Parathyroid adenoma (tissue), 2 donors: ENCODE data around the gene IL36G.

Source experiments
- H2AFZ ChIP-seq: fragments of 300-600 bp; sonication (generic); one replicate; pipeline ENCODE4 v1.7.0; 2017; ENCODE audit warnings: antibody characterized with exemption, mild to moderate bottlenecking
- H3K27ac ChIP-seq: fragments of 300-600 bp; sonication (generic); one replicate; pipeline ENCODE4 v1.7.0; 2017
- H3K27me3 ChIP-seq: fragments of 300-600 bp; sonication (generic); one replicate; pipeline ENCODE4 v1.7.0; 2017; ENCODE audit warnings: low read length; ENCODE audit not compliant: control insufficient read depth, insufficient read depth
- H3K36me3 ChIP-seq: fragments of 300-600 bp; sonication (generic); one replicate; pipeline ENCODE4 v1.7.0; 2017; ENCODE audit warnings: low read length; ENCODE audit not compliant: control insufficient read depth, insufficient read depth
- H3K4me1 ChIP-seq: fragments of 300-600 bp; sonication (generic); one replicate; pipeline ENCODE4 v1.7.0; 2017; ENCODE audit warnings: control low read depth
- H3K4me2 ChIP-seq: fragments of 300-600 bp; sonication (generic); one replicate; pipeline ENCODE4 v1.7.0; 2017; ENCODE audit warnings: low read length
- H3K4me3 ChIP-seq: fragments of 300-600 bp; sonication (generic); one replicate; pipeline ENCODE4 v1.7.0; 2017; ENCODE audit warnings: low read depth, low read length
- H3K79me2 ChIP-seq: fragments of 300-600 bp; sonication (generic); one replicate; pipeline ENCODE4 v1.7.0; 2017; ENCODE audit warnings: control low read depth
- H3K9ac ChIP-seq: fragments of 300-600 bp; sonication (generic); one replicate; pipeline ENCODE4 v1.7.0; 2017; ENCODE audit warnings: mild to moderate bottlenecking
- H3K9me3 ChIP-seq: fragments of 300-600 bp; sonication (generic); one replicate; pipeline ENCODE4 v1.7.0; 2017; ENCODE audit warnings: low read length; ENCODE audit not compliant: control insufficient read depth
- CTCF ChIP-seq: fragments of 300-600 bp; sonication (generic); IDR thresholded peaks from one replicate; pipeline ENCODE4 v1.7.0; 2017; ENCODE audit warnings: antibody characterized with exemption, mild to moderate bottlenecking
- donor health status: primary hyperparathyroidism.

Gene IL36G

GRCh38 chr2:112957511-112957910 is 20.3 kb upstream of the IL36G start:
- no peak overlapping the region for H3K4me3 ChIP-seq
- H3K9ac ChIP-seq: no peak overlapping the region
- H3K4me2 ChIP-seq: no peak overlapping the region
- no peaks in the 10 kb centered on the region for H3K79me2 ChIP-seq
- no peak overlapping the region for H3K27ac ChIP-seq
- H3K27me3 ChIP-seq: no peaks in the 10 kb centered on the region
- H3K4me1 ChIP-seq: no peaks in the 10 kb centered on the region
- no peaks in the 10 kb centered on the region for H3K9me3 ChIP-seq
- TF ChIP-seq CTCF: no peak
- H3K36me3 ChIP-seq: no peaks in the 10 kb centered on the region
- no peak overlapping the region for H2AFZ ChIP-seq

- Histone ChIP-seq H3K4me2 (no peak overlapping the region), H3K4me1 (no peaks in the 10 kb centered on the region), H3K27me3 (no peaks in the 10 kb centered on the region), H2AFZ (no peak overlapping the region), H3K79me2 (no peaks in the 10 kb centered on the region), H3K9me3 (no peaks in the 10 kb centered on the region), H3K9ac (no peak overlapping the region), H3K4me3 (no peak overlapping the region), H3K27ac (no peak overlapping the region), H3K36me3 (no peaks in the 10 kb centered on the region)
- TF ChIP-seq CTCF: peak; percentile 82
Observed at GRCh38 chr2:112958428-112959108, 19.2 kb upstream of the IL36G start.

GRCh38 chr2:112959109-112959812 is 18.5 kb upstream of the IL36G start:
- Histone ChIP-seq H3K9ac (no peak overlapping the region), H3K4me3 (no peak overlapping the region), H3K27ac (no peak overlapping the region), H3K36me3 (no peaks in the 10 kb centered on the region), H3K9me3 (no peaks in the 10 kb centered on the region), H3K4me1 (no peaks in the 10 kb centered on the region), H3K79me2 (no peaks in the 10 kb centered on the region), H2AFZ (no peak overlapping the region), H3K27me3 (no peaks in the 10 kb centered on the region), H3K4me2 (no peak overlapping the region)
- no peak for TF ChIP-seq CTCF

GRCh38 chr2:112960230-112960825 is 17.5 kb upstream of the IL36G start:
- Histone ChIP-seq H2AFZ (no peak overlapping the region), H3K36me3 (no peaks in the 10 kb centered on the region), H3K4me1 (no peaks in the 10 kb centered on the region)

More at GRCh38 chr2:112960230-112960825, 17.5 kb upstream of the IL36G start:
- TF ChIP-seq CTCF: no peak
- H3K79me2 ChIP-seq: no peaks in the 10 kb centered on the region
- no peak overlapping the region for H3K9ac ChIP-seq
- H3K9me3 ChIP-seq: no peaks in the 10 kb centered on the region
- H3K27ac ChIP-seq: no peak overlapping the region
- H3K27me3 ChIP-seq: no peaks in the 10 kb centered on the region
- no peak overlapping the region for H3K4me2 ChIP-seq
- no peak overlapping the region for H3K4me3 ChIP-seq
